IMR-90 (cell line): ENCODE measurements around the gene TEX2. TPM values are rescaled to one million over a fixed set of nuclear protein-coding genes. Genes with fewer than 3 reads are reported as not detected.

Experiments
- ATAC-seq: fragments of 200-7000 bp; cut with Tn5 transposase; 2 replicates; pipeline ENCODE4 v1.9.1; 2020; ENCODE audit warnings: low read depth, mild to moderate bottlenecking, moderate library complexity
- BruUV-seq: library from RNA; stranded (reverse); fragments of 400-500 nt; replicated peaks from 2 replicates; lab custom pipeline; 2021; lab: Mats Ljungman, UMichigan
- CTCF ChIA-PET: fragments of 300-600 bp; formaldehyde crosslinking; extraction: SDS; loops from one replicate; lab custom pipeline; 2021; ENCODE audit warnings: antibody characterized with exemption; lab: Yijun Ruan, JAX
- POLR2A ChIA-PET: fragments of 300-600 bp; sonication (Branson Sonifier 250); formaldehyde crosslinking; loops from one replicate; lab custom pipeline; 2022; ENCODE audit warnings: antibody characterized with exemption; ENCODE audit not compliant: unreplicated experiment; lab: Charles Lee
- DNase-seq: peaks from one replicate; pipeline ENCODE4 v3.0.0; 2013
- H2AFZ ChIP-seq: replicated peaks from 2 replicates; pipeline ENCODE3; 2013; ENCODE audit warnings: low read length, mild to moderate bottlenecking; ENCODE audit not compliant: poor library complexity
- H2AK5ac ChIP-seq: 2 replicates; pipeline ENCODE4 v1.6.1; 2013; ENCODE audit warnings: low read depth, low read length, inconsistent platforms
- H2AK9ac ChIP-seq: replicated peaks from 2 replicates; pipeline ENCODE3; 2013; ENCODE audit warnings: mild to moderate bottlenecking, low read depth, low read length, moderate library complexity; ENCODE audit not compliant: poor library complexity
- H2BK120ac ChIP-seq: 2 replicates; pipeline ENCODE4 v1.6.1; 2013; ENCODE audit warnings: low read depth, low read length, inconsistent platforms
- H2BK15ac ChIP-seq: 3 replicates; pipeline ENCODE4 v1.6.1; 2013; ENCODE audit warnings: low read depth, low read length, inconsistent platforms
- H2BK20ac ChIP-seq: 2 replicates; pipeline ENCODE4 v1.6.1; 2013; ENCODE audit warnings: low read depth, mild to moderate bottlenecking, inconsistent platforms, low read length, moderate library complexity
- H2BK5ac ChIP-seq: 2 replicates; pipeline ENCODE4 v1.6.1; 2013; ENCODE audit warnings: mild to moderate bottlenecking, low read depth, low read length, inconsistent platforms; ENCODE audit not compliant: poor library complexity, severe bottlenecking
- H3K14ac ChIP-seq: replicated peaks from 2 replicates; pipeline ENCODE4 v1.6.1; 2013; ENCODE audit warnings: low read depth, low read length, inconsistent platforms
- H3K18ac ChIP-seq: 2 replicates; pipeline ENCODE4 v1.6.1; 2013; ENCODE audit warnings: low read depth, low read length, control low read depth
- H3K23ac ChIP-seq: 2 replicates; pipeline ENCODE4 v1.6.1; 2013; ENCODE audit warnings: low read depth, low read length, inconsistent platforms
- H3K27ac ChIP-seq: 2 replicates; pipeline ENCODE4 v1.5.1; 2013; ENCODE audit warnings: mild to moderate bottlenecking, control low read depth, low read length; ENCODE audit not compliant: insufficient read depth
- H3K27me3 ChIP-seq: 2 replicates; pipeline ENCODE4 v1.6.1; 2013; ENCODE audit warnings: low read length; ENCODE audit not compliant: control insufficient read depth, insufficient read depth
- H3K36me3 ChIP-seq: 2 replicates; pipeline ENCODE4 v1.6.1; 2013; ENCODE audit warnings: low read length, mixed read lengths; ENCODE audit not compliant: control insufficient read depth, insufficient read depth
- H3K4ac ChIP-seq: 2 replicates; pipeline ENCODE4 v1.6.1; 2013; ENCODE audit warnings: low read depth, low read length, inconsistent platforms
- H3K4me1 ChIP-seq: 2 replicates; pipeline ENCODE4 v1.6.1; 2013; ENCODE audit warnings: low read length, mixed read lengths; ENCODE audit not compliant: control insufficient read depth, insufficient read depth
- H3K4me2 ChIP-seq: 2 replicates; pipeline ENCODE4 v1.6.1; 2013; ENCODE audit warnings: low read depth, mild to moderate bottlenecking, control low read depth, low read length, moderate library complexity
- H3K4me3 ChIP-seq: 2 replicates; pipeline ENCODE4 v1.5.1; 2013; ENCODE audit warnings: low read depth, mild to moderate bottlenecking, control low read depth, low read length, moderate library complexity; ENCODE audit not compliant: insufficient read depth
- H3K56ac ChIP-seq: 2 replicates; pipeline ENCODE4 v1.6.1; 2013; ENCODE audit warnings: low read length, inconsistent platforms; ENCODE audit not compliant: insufficient read depth; ENCODE audit errors: extremely low read depth
- H3K79me1 ChIP-seq, 2 experiments: 2 replicates each; pipeline ENCODE4 v1.6.1; 2013; ENCODE audit warnings: low read length in 2 of 2, inconsistent platforms in 1 of 2, low read depth in 1 of 2
- H3K9ac ChIP-seq: 2 replicates; pipeline ENCODE4 v1.6.1; 2013; ENCODE audit warnings: low read depth, low read length, control low read depth
- H3K9me1 ChIP-seq: 2 replicates; pipeline ENCODE4 v1.6.1; 2013; ENCODE audit warnings: low read length, inconsistent platforms; ENCODE audit not compliant: insufficient read depth
- H3K9me3 ChIP-seq: 2 replicates; pipeline ENCODE4 v1.6.1; 2013; ENCODE audit warnings: low read length; ENCODE audit not compliant: control insufficient read depth, insufficient read depth
- H4K20me1 ChIP-seq: 2 replicates; pipeline ENCODE4 v1.6.1; 2013; ENCODE audit warnings: low read length, inconsistent platforms; ENCODE audit not compliant: insufficient read depth
- H4K5ac ChIP-seq: 2 replicates; pipeline ENCODE4 v1.6.1; 2013; ENCODE audit warnings: mild to moderate bottlenecking, low read depth, low read length, control low read depth
- H4K8ac ChIP-seq, 2 experiments: 2 replicates each; pipeline ENCODE4 v1.6.1; 2013; ENCODE audit warnings: low read depth in 2 of 2, low read length in 2 of 2, control low read depth in 1 of 2, inconsistent platforms in 1 of 2
- H4K91ac ChIP-seq: 2 replicates; pipeline ENCODE4 v1.6.1; 2013; ENCODE audit warnings: low read depth, low read length, inconsistent platforms; ENCODE audit not compliant: insufficient read depth
- BHLHE40 ChIP-seq: fragments of 150-350 bp; IDR thresholded peaks from 2 replicates; pipeline ENCODE4 v1.6.1; 2016; ENCODE audit warnings: mild to moderate bottlenecking, low read depth, low read length
- CEBPB ChIP-seq: IDR thresholded peaks from 2 replicates; pipeline ENCODE4 v1.6.1; 2012; ENCODE audit warnings: low read depth, low read length, improper control_type of control experiment
- CHD1 ChIP-seq: IDR thresholded peaks from 2 replicates; pipeline ENCODE4 v1.6.1; 2012; ENCODE audit warnings: low read depth, low read length, improper control_type of control experiment
- FOS ChIP-seq: fragments of 150-350 bp; IDR thresholded peaks from 2 replicates; pipeline ENCODE4 v1.6.1; 2016; ENCODE audit warnings: low read depth, low read length
- NFE2L2 ChIP-seq: fragments of 150-350 bp; IDR thresholded peaks from 2 replicates; pipeline ENCODE4 v1.6.1; 2016; ENCODE audit warnings: low read depth, mild to moderate bottlenecking, low read length
- POLR2A ChIP-seq: IDR thresholded peaks from 2 replicates; pipeline ENCODE4 v1.6.1; 2012; ENCODE audit warnings: mild to moderate bottlenecking, low read depth, low read length
- RFX5 ChIP-seq: IDR thresholded peaks from 2 replicates; pipeline ENCODE4 v1.8.0; 2012; ENCODE audit warnings: low read depth, mild to moderate bottlenecking, low read length, moderate library complexity
- SMC3 ChIP-seq: fragments of 150-350 bp; IDR thresholded peaks from 2 replicates; pipeline ENCODE4 v1.6.1; 2016; ENCODE audit warnings: low read depth, mild to moderate bottlenecking, antibody characterized with exemption, low read length, moderate library complexity
- WGBS, 2 experiments: methylation state at CpG; one replicate each; pipeline versions ENCODE4 v1.1.5 to v1.1.7; 2013; ENCODE audit warnings: missing lambda C conversion rate in 2 of 2; ENCODE audit not compliant: insufficient read length in 1 of 2; ENCODE audit errors: extremely low coverage in 2 of 2; 5-methylcytosine and 5-hydroxymethylcytosine counted together
- dilution Hi-C: fragments of 300-500 bp; cut with HindIII; formaldehyde crosslinking; loops from one replicate; pipeline ENCODE4 v1.14.3; 2018; ENCODE audit warnings: low sequenced_read_pairs; ENCODE audit not compliant: unreplicated experiment
- in situ Hi-C: fragments of 300-500 bp; cut with MboI; formaldehyde crosslinking; loops from 3 replicates; pipeline ENCODE4 v1.14.3; 2019; ENCODE audit warnings: low sequenced_read_pairs, inconsistent platforms, mixed read lengths
- intact Hi-C: fragments of 100-400 bp; cut with micrococcal nuclease; formaldehyde crosslinking; loops from 2 replicates; pipeline ENCODE4 v1.10.0; 2022
- polyA plus RNA-seq, 3 experiments: library from polyadenylated mRNA; depleted of rRNA; stranded (reverse); fragments of >200 nt; gene quantifications; 2 replicates each; pipeline ENCODE4 v1.2.3, GENCODE V29; 2012; ENCODE audit warnings: low replicate concordance in 1 of 3
- total RNA-seq: library from RNA; depleted of rRNA; stranded (reverse); fragments of >200 nt; gene quantifications from 2 replicates; pipeline ENCODE4 v1.2.3, GENCODE V29; 2012
- TF ChIP-seq, protein P1 (sequence below): fragments of 150-350 bp; IDR thresholded peaks from 2 replicates; pipeline ENCODE4 v1.6.1; 2017; ENCODE audit warnings: mild to moderate bottlenecking, antibody characterized with exemption, low read length, low read depth
- TF ChIP-seq, protein P2 (sequence below): conservative IDR thresholded peaks from 2 replicates; pipeline ENCODE4 v1.5.1; 2012; ENCODE audit warnings: mild to moderate bottlenecking, low read depth, low read length, improper control_type of control experiment

The TEX2 gene
- total and polyA plus RNA-seq, 2 of the 4 experiments (the other 2 are of a cell fraction), result 18.2 to 21.9 TPM

DNA sequence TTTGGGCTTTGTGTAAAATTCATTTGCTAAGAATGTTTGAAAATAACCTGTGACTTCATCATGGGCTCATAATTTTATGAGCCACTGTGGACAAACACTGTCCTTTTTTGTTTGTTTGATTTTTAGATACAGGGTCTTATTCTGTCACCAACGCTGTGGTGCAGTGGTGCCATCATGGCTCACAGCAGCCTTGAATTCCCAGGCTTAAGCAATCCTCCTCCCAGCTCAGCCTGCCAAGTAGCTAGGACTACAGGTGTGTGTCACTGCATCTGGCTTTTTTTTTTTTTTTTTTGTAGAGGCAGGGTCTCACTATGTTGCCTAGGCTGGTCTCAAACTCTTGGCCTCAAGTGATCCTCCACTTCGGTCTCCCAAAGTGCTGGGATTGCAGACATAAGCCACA, 8.3 kb downstream of the TEX2 start:
- Histone ChIP-seq H3K9me1 (0 out of 2 replicates have a peak, but pooled peaks cover 3% of the 10 kb centered on the region), H3K4me1 (peaks cover 3% of the 10 kb centered on the region; the same call in 1 of the 2 replicates), H2AFZ (no peak overlapping the region), H2AK9ac (no peak overlapping the region), H2BK20ac (no peak overlapping the region), H3K14ac (no peak overlapping the region), H3K36me3 (no peaks in the 10 kb centered on the region), H3K4ac (no peak overlapping the region), H2AK5ac (no peak overlapping the region), H3K79me1 (peaks cover 58% of the 10 kb centered on the region in 2 experiments), H3K27me3 (no peaks in the 10 kb centered on the region), H4K5ac (no peak overlapping the region), H4K91ac (no peak overlapping the region), H2BK15ac (no peak overlapping the region), H3K27ac (no peak overlapping the region), H3K56ac (no peak overlapping the region), H3K9ac (no peak overlapping the region), H3K4me2 (no peak overlapping the region), H4K8ac (no peak overlapping the region), H3K23ac (no peak overlapping the region), H4K20me1 (peaks cover 8% of the 10 kb centered on the region), H3K4me3 (no peak overlapping the region), H3K18ac (no peak overlapping the region), H2BK5ac (no peak overlapping the region), H3K9me3 (no peaks in the 10 kb centered on the region), H2BK120ac (no peak overlapping the region)
- no CpG with 5 or more reads among the region's 2 CpGs for WGBS, 2 experiments
- in situ Hi-C loops (no loop called here), dilution Hi-C loops (no loop called here), intact Hi-C loops (no loop called here)
- TF ChIP-seq FOS, result no peak
- TF ChIP-seq, protein P1, sequence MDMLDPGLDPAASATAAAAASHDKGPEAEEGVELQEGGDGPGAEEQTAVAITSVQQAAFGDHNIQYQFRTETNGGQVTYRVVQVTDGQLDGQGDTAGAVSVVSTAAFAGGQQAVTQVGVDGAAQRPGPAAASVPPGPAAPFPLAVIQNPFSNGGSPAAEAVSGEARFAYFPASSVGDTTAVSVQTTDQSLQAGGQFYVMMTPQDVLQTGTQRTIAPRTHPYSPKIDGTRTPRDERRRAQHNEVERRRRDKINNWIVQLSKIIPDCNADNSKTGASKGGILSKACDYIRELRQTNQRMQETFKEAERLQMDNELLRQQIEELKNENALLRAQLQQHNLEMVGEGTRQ, result no peak
- TF ChIP-seq NFE2L2, result no peak
- TF ChIP-seq BHLHE40, result no peak
- no peak for TF ChIP-seq RFX5
- TF ChIP-seq POLR2A, result no peak
- TF ChIP-seq, protein P2, sequence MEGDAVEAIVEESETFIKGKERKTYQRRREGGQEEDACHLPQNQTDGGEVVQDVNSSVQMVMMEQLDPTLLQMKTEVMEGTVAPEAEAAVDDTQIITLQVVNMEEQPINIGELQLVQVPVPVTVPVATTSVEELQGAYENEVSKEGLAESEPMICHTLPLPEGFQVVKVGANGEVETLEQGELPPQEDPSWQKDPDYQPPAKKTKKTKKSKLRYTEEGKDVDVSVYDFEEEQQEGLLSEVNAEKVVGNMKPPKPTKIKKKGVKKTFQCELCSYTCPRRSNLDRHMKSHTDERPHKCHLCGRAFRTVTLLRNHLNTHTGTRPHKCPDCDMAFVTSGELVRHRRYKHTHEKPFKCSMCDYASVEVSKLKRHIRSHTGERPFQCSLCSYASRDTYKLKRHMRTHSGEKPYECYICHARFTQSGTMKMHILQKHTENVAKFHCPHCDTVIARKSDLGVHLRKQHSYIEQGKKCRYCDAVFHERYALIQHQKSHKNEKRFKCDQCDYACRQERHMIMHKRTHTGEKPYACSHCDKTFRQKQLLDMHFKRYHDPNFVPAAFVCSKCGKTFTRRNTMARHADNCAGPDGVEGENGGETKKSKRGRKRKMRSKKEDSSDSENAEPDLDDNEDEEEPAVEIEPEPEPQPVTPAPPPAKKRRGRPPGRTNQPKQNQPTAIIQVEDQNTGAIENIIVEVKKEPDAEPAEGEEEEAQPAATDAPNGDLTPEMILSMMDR, result no peak
- no peak for TF ChIP-seq CHD1
- no peak for TF ChIP-seq CEBPB
- no peak for TF ChIP-seq SMC3
- no peak for DNase-seq
- CTCF ChIA-PET, result no interaction called here
- no peak for ATAC-seq
- POLR2A ChIA-PET, result no interaction called here
- no TSS peak for BruUV-seq
